ENCODE measurements around the gene FOXRED2.

Gene FOXRED2

DNA sequence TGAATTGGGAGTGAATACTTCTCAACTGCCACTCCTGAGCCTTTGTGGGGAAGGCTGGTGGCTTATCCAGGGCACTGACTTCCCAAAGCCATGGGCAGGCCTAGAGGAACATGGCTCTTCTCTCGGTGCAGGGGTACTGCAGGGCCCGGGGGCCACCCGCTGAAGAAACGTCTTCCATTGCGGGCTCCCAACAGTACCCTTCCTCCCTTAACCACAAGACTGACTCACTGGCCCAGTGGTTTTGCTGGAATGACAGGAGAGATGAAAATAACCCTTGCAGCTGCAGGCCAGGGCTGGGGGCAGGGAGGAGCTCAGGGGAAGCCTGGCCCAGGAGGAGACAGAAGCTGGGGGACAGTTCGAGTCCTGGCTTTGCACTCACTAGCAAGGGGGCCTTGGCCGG, 38.9 kb downstream of the FOXRED2 start:
- no peak for TF ChIP-seq GATA3 (IDR thresholded peaks at IDR 0.05; ENCODE audit: low read depth, low read length)
- no peak for TF ChIP-seq GATA2 (IDR thresholded peaks at IDR 0.05; ENCODE audit: low read depth, low read length)

DNA sequence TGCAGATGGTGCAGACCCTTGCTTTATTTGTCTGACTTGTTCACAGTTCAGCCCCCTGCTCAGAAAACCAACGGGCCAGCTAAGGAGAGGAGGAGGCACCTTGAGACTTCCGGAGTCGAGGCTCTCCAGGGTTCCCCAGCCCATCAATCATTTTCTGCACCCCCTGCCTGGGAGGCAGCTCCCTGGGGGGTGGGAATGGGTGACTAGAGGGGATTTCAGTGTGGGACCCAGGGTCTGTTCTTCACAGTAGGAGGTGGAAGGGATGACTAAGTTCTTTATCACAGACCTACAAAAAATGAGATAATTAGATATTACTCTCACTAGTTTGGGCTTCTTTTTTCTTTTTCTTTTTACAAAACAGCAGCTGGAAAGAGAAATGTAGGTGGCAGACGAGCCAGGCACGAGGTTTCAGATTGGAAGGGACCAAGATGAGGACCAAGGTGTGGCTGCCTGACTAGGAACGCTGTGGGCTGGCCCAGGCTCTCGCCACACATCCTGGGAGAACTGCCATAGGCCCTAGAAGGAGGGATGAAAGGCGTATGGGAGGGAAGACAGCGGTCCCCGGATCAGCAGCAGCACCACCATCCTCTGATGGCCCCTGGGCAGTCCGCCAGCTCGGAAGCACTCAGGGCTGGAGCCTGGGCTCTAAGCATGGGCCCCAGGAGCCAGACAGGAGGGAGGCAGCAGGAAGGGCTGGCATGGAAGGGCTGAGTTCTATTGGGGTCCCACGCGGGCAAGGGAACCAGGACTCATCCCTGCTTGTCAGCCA, 39.6 kb downstream of the FOXRED2 start:
- TF ChIP-seq GATA2 (IDR thresholded peaks at IDR 0.05; ENCODE audit: low read depth, low read length) (no peak), GATA3 (IDR thresholded peaks at IDR 0.05; ENCODE audit: low read depth, low read length) (no peak)

GRCh38 chr22:36466258-36466657, 40.6 kb downstream of the FOXRED2 start:
- TF ChIP-seq GATA3 (IDR thresholded peaks at IDR 0.05; ENCODE audit: low read depth, low read length) (no peak), GATA2 (IDR thresholded peaks at IDR 0.05; ENCODE audit: low read depth, low read length) (no peak)

GRCh38 chr22:36465232-36466021, 41.4 kb downstream of the FOXRED2 start:
- no peak for TF ChIP-seq GATA2 (IDR thresholded peaks at IDR 0.05; ENCODE audit: low read depth, low read length)
- no peak for TF ChIP-seq GATA3 (IDR thresholded peaks at IDR 0.05; ENCODE audit: low read depth, low read length)

- TF ChIP-seq GATA3 (IDR thresholded peaks at IDR 0.05; ENCODE audit: low read depth, low read length) (no peak), GATA2 (IDR thresholded peaks at IDR 0.05; ENCODE audit: low read depth, low read length) (no peak)
These were observed 42.1 kb downstream of the FOXRED2 start for GRCh38 chr22:36464715-36465231.

GRCh38 chr22:36463783-36464184, 43.1 kb downstream of the FOXRED2 start:
- no peak for TF ChIP-seq GATA3 (IDR thresholded peaks at IDR 0.05; ENCODE audit: low read depth, low read length)
- TF ChIP-seq GATA2 (IDR thresholded peaks at IDR 0.05; ENCODE audit: low read depth, low read length): no peak

DNA sequence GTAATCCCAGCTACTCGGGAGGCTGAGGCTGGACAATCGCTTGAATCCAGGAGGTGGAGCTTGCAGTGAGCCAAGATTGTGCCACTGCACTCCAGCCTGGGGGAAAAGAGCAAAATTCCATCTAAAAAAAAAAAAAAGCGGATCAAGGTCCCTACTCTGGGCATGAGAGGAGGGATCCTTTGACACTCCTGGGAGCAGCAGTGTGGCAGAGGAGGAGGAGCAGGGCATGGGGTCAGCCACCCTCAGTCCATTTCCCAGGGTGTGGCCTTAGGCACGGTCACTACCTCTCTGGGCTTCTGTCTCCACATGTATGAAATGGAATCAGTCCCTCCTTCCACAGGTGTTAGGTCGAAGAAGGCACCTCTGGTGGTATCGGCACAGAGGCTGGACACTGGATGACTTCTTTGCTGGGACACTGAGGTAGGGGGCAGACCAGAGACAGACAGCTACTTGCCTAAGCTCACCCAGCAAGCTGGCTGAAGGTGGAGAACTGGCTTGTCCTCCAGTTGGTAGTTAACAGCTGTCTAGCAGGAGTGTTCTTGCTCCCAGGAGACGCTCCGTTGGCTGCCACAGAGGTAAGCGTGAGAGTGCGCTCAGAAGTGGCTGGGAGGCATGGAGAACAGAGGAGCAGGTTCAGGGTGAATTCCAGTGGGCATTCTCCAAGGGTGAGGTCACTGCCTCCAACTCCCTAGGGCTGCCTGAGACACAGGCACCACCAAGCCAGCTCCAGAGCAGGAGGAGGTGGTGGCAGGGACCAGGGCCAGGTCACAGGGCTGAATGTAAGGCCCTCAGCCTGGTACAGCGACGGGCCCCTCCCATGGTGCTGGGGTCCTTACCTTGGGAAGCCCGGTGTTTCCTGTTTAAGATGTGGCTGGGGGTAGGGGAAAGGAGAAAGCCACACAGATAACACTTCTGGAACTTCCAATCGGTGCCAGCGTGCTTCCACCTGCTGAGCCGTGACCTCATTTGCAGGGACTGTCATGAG, 44.9 kb downstream of the FOXRED2 start:
- TF ChIP-seq GATA2 (IDR thresholded peaks at IDR 0.05; ENCODE audit: low read depth, low read length): no peak
- TF ChIP-seq GATA3 (IDR thresholded peaks at IDR 0.05; ENCODE audit: low read depth, low read length): no peak

DNA sequence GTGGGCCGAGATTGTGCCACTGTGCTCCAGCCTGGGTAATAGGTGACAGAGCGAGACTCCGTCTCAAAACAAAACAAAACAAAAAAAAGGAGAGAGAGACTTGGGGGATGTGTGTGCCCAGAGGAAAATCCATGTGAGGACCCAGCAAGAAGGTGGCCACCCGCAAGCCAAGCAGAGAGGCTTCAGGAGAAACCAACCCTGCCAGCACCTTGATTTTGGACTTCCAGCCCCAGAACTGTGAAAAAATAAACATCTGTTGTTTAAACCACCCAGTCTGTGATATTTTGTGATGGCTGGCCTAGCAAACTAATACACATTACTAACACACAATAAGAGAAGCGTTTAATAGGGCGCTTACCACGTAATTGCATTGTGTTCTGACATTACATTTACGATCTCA, 46.6 kb downstream of the FOXRED2 start:
- TF ChIP-seq GATA2 (IDR thresholded peaks at IDR 0.05; ENCODE audit: low read depth, low read length) (no peak), GATA3 (IDR thresholded peaks at IDR 0.05; ENCODE audit: low read depth, low read length) (no peak)

- no peak for TF ChIP-seq GATA3 (IDR thresholded peaks at IDR 0.05; ENCODE audit: low read depth, low read length)
- no peak for TF ChIP-seq GATA2 (IDR thresholded peaks at IDR 0.05; ENCODE audit: low read depth, low read length)
These were observed 49.0 kb downstream of the FOXRED2 start for GRCh38 chr22:36457688-36458450.

- TF ChIP-seq GATA3 (IDR thresholded peaks at IDR 0.05; ENCODE audit: low read depth, low read length) (no peak), GATA2 (IDR thresholded peaks at IDR 0.05; ENCODE audit: low read depth, low read length) (no peak)
These were observed 50.4 kb downstream of the FOXRED2 start for GRCh38 chr22:36456464-36456845.

- no peak for TF ChIP-seq GATA3 (IDR thresholded peaks at IDR 0.05; ENCODE audit: low read depth, low read length)
- no peak for TF ChIP-seq GATA2 (IDR thresholded peaks at IDR 0.05; ENCODE audit: low read depth, low read length)
These were observed 51.0 kb downstream of the FOXRED2 start for GRCh38 chr22:36455571-36456463.

DNA sequence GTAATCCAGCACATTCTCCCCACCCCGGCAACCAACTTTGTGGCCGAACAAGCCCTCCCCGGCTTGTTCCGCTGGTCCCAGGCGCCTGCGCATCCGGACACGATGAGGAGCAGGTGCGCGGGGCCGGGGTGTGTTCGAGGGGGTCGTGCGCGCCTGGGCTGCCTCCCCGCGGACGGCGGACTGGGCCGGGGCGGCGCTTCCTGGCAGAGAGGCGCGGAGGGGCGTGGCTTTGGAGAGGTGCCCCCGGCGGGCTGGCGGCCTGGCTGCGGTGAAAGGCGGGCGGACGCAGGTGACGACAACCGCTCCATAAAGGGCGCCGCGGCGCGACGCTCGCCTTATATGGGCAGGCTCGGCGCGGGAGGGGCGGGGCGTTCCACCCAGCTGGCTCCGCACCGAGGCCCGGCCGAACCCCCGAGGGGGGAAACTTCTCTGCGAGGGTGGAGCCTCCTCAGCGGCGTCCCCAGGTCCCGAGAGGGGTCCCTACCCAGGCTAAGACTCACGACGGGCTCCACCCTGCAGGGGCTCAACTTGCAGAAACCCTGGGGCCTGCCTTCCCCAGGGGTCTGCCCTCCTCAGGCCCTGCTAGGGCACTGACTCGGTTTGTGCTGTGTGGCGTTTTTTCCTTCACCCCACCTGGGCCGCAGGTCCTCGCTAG, 51.8 kb downstream of the FOXRED2 start:
- no peak for TF ChIP-seq GATA3 (IDR thresholded peaks at IDR 0.05; ENCODE audit: low read depth, low read length)
- TF ChIP-seq GATA2 (IDR thresholded peaks at IDR 0.05; ENCODE audit: low read depth, low read length): no peak
